K562 (cell line): ENCODE data around the gene LMNB1. TPM values are rescaled to one million over a fixed set of nuclear protein-coding genes. Genes with fewer than 3 reads are reported as not detected.

Source experiments
- CHD2 ChIP-seq: IDR thresholded peaks from 2 replicates; pipeline ENCODE4 v1.6.1; 2011; ENCODE audit warnings: low read depth, low read length
- CREM ChIP-seq: IDR thresholded peaks from 2 replicates; pipeline ENCODE4 v1.6.1; 2014; ENCODE audit warnings: antibody characterized with exemption, low read depth
- GABPB2 ChIP-seq: fragments of 250-450 bp; sonication (Bioruptor Pico); conservative IDR thresholded peaks from 2 replicates; pipeline ENCODE4 v1.5.1; 2021; ENCODE audit warnings: mild to moderate bottlenecking
- HDAC1 ChIP-seq, 2 experiments: fragments of 450-650 bp; IDR thresholded peaks; 2 replicates each; pipeline ENCODE4 v1.6.1; 2016 to 2017; ENCODE audit warnings: inconsistent platforms in 1 of 2, mild to moderate bottlenecking in 1 of 2, moderate library complexity in 1 of 2
- HDAC2 ChIP-seq: fragments of 450-650 bp; IDR thresholded peaks from 2 replicates; pipeline ENCODE4 v1.6.1; 2016; ENCODE audit warnings: mild to moderate bottlenecking
- HNRNPLL ChIP-seq: fragments of 200-400 bp; formaldehyde crosslinking; IDR thresholded peaks from 2 replicates; pipeline ENCODE4 v1.6.1; 2017; ENCODE audit warnings: low read length, low read depth, mild to moderate bottlenecking; ENCODE audit not compliant: poor library complexity, severe bottlenecking
- JUN ChIP-seq, 2 experiments: sonication (generic) in 1 of 2; formaldehyde crosslinking in 1 of 2; IDR thresholded peaks; 2 replicates each; pipeline versions ENCODE4 v1.6.1 to v1.8.0; 2012 to 2022; ENCODE audit warnings: borderline replicate concordance in 2 of 2, mild to moderate bottlenecking in 2 of 2, improper control_type of control experiment in 1 of 2, low read depth in 1 of 2, low read length in 1 of 2, missing genetic modification reagents in 1 of 2
- KAT7 ChIP-seq: sonication (generic); formaldehyde crosslinking; IDR thresholded peaks from 2 replicates; pipeline ENCODE4 v1.8.0; 2022; ENCODE audit warnings: missing genetic modification reagents, mild to moderate bottlenecking, borderline replicate concordance
- NR3C1 ChIP-seq: sonication (generic); formaldehyde crosslinking; IDR thresholded peaks from 2 replicates; pipeline ENCODE4 v1.8.1; 2022; ENCODE audit warnings: missing genetic modification reagents
- PHB2 ChIP-seq: fragments of 450-650 bp; IDR thresholded peaks from 2 replicates; pipeline ENCODE4 v1.6.1; 2017; ENCODE audit warnings: low read depth
- POLR2H ChIP-seq: IDR thresholded peaks from 2 replicates; pipeline ENCODE4 v1.6.1; 2016; ENCODE audit warnings: missing genetic modification characterization, low read depth, mild to moderate bottlenecking, control low read depth, missing compliant biosample characterization, moderate library complexity
- POU5F1 ChIP-seq: fragments of 150-350 bp; IDR thresholded peaks from 2 replicates; pipeline ENCODE4 v1.6.1; 2014; ENCODE audit warnings: borderline replicate concordance, low read length, low read depth, mild to moderate bottlenecking; ENCODE audit not compliant: partially characterized antibody
- PURB ChIP-seq: sonication (generic); formaldehyde crosslinking; IDR thresholded peaks from 2 replicates; pipeline ENCODE4 v1.9.0; 2021; ENCODE audit warnings: low read depth, mild to moderate bottlenecking, missing genetic modification reagents
- RBFOX2 ChIP-seq: fragments of 200-400 bp; formaldehyde crosslinking; IDR thresholded peaks from 2 replicates; pipeline ENCODE4 v1.6.1; 2017; ENCODE audit warnings: low read depth, mild to moderate bottlenecking, low read length, moderate library complexity
- RBM14 ChIP-seq: fragments of 200-400 bp; formaldehyde crosslinking; IDR thresholded peaks from 2 replicates; pipeline ENCODE4 v1.6.1; 2018; ENCODE audit warnings: low read depth, mild to moderate bottlenecking, low read length, moderate library complexity, borderline replicate concordance; ENCODE audit not compliant: insufficient read depth
- RFX7 ChIP-seq: fragments of 250-450 bp; sonication (Bioruptor Pico); IDR thresholded peaks from 2 replicates; pipeline ENCODE4 v1.5.1; 2021; ENCODE audit warnings: mild to moderate bottlenecking
- SREBF2 ChIP-seq: sonication (generic); formaldehyde crosslinking; IDR thresholded peaks from 2 replicates; pipeline ENCODE4 v1.4.0; 2020; ENCODE audit warnings: mild to moderate bottlenecking, missing genetic modification reagents
- SRF ChIP-seq, 2 experiments: fragments of 250-450, 450-650 bp in 1 of 2; sonication (Bioruptor Pico) in 1 of 2; sonication (generic) in 1 of 2; formaldehyde crosslinking; IDR thresholded peaks; 2 replicates each; pipeline versions ENCODE4 v1.5.0 to v1.5.1; 2020 to 2022; ENCODE audit warnings: mild to moderate bottlenecking in 1 of 2, missing genetic modification reagents in 1 of 2
- SUPT5H ChIP-seq: fragments of 450-650 bp; IDR thresholded peaks from 2 replicates; pipeline ENCODE4 v1.6.1; 2016
- YY1 ChIP-seq, 3 experiments: IDR thresholded peaks; 2 replicates each; pipeline ENCODE4 v1.6.1; 2011; ENCODE audit warnings: low read length in 2 of 3, mild to moderate bottlenecking in 2 of 3, moderate library complexity in 2 of 3, borderline replicate concordance in 1 of 3, control low read depth in 1 of 3, low read depth in 1 of 3; ENCODE audit not compliant: insufficient read depth in 3 of 3, insufficient replicate concordance in 2 of 3, control insufficient read depth in 1 of 3, insufficient read length in 1 of 3; ENCODE audit errors: extremely low read depth in 1 of 3
- ZNF644 ChIP-seq: fragments of 200-800 bp; sonication (Bioruptor generic); IDR thresholded peaks from 2 replicates; pipeline ENCODE4 v1.6.1; 2016; ENCODE audit warnings: low read depth, missing genetic modification characterization, missing compliant biosample characterization
- polyA plus RNA-seq, 8 experiments: library from polyadenylated mRNA; depleted of rRNA in 4 of 8; stranded (reverse) in 5 of 8; unstranded in 3 of 8; fragments of >200 nt; fragmentation: Nextera tagmentation in 2 of 8; fragmentation: Illumina TruSeq in 1 of 8; extraction: Ambion mirVana in 2 of 8; extraction: Trizol in 1 of 8; gene quantifications; 2 replicates each; pipeline versions ENCODE4 v1.2.1 to v1.2.3, GENCODE V29; 2011 to 2014; ENCODE audit warnings: inconsistent platforms in 1 of 8, missing spikeins in 1 of 8
- total RNA-seq, 7 experiments: library from RNA; depleted of rRNA in 6 of 7; stranded (reverse); fragments of >200 nt in 6 of 7; fragmentation: Illumina TruSeq in 2 of 7; extraction: Trizol in 2 of 7; gene quantifications; 2 replicates each; pipeline versions ENCODE4 v1.2.1 to v1.2.3, GENCODE V29; 2011 to 2021; ENCODE audit warnings: low replicate concordance in 1 of 7
- TF ChIP-seq, protein P1 (sequence below): fragments of 450-650 bp; IDR thresholded peaks from 2 replicates; pipeline ENCODE4 v1.6.1; 2016; ENCODE audit warnings: low read depth, mild to moderate bottlenecking, moderate library complexity
- TF ChIP-seq, protein P2 (sequence below): fragments of 450-650 bp; IDR thresholded peaks from 2 replicates; pipeline ENCODE4 v1.6.1; 2017; ENCODE audit warnings: antibody characterized with exemption, mild to moderate bottlenecking

Gene LMNB1
- total and polyA plus RNA-seq, 9 of the 15 experiments (the other 6 are each of a cell fraction or from before 2014, with no cell fraction given) = 2.8 to 190 (median 131) TPM

DNA sequence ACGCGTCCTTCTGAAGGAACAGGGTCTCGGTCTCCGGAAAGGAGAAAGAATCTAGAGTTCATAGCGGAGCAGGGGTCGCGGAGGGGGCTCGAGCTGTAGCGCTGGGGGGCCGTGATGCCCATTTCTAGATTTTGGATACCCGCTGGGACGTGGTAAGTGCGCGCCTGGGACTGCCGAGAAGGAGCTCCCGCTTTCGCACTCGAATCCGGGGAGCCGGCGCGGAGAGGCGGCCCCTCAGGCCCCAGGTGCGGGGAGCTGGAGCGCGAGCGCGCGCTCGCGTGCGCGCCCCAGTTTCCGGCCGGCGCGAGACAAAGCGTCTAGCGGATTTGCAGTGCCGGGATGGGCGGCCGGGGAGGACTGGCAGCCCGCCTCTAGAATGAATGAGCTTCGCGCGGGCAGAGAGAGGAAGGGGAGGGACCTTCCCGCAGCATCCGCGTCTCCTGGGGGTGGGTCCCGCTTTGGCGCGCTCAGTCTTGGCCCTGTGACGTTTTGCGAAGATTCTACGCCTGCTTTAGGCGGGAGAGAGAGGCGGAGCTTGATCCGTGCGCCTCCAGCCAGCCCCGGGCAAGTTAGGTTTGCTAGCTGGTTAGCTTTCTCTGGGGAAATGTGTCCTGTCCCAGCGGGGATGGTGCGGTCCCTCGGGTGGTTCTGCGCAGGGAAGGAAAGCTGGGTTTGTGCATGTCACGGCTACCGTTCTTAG, 1.2 kb downstream of the LMNB1 start (continued):
- peak; percentile 73 for TF ChIP-seq POLR2H (tag)
- TF ChIP-seq YY1 (IDR thresholded peaks at IDR 0.05; ENCODE audit: borderline replicate concordance in 1 of 3, control insufficient read depth in 1 of 3, extremely low read depth in 1 of 3, insufficient read depth in 3 of 3, insufficient read length in 1 of 3, insufficient replicate concordance in 2 of 3, low read depth in 1 of 3, low read length in 2 of 3) = peak in 2 of 3 experiments; percentile 65 to 70
- peak; percentile 89 for TF ChIP-seq SUPT5H
- TF ChIP-seq CREM = peak; percentile 95
- no peak for TF ChIP-seq PURB (CRISPR knock-in tag)
- TF ChIP-seq KAT7 (CRISPR knock-in tag) = peak; percentile 74; the same call in 1 of the 2 replicates
- peak; percentile 14; the same call in 1 of the 2 replicates for TF ChIP-seq CHD2
- peak; percentile 76 for TF ChIP-seq HNRNPLL
- TF ChIP-seq GABPB2 (CRISPR knock-in tag) = no peak
- TF ChIP-seq, protein P1, sequence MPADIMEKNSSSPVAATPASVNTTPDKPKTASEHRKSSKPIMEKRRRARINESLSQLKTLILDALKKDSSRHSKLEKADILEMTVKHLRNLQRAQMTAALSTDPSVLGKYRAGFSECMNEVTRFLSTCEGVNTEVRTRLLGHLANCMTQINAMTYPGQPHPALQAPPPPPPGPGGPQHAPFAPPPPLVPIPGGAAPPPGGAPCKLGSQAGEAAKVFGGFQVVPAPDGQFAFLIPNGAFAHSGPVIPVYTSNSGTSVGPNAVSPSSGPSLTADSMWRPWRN = no peak
- no peak for TF ChIP-seq HDAC2
- no peak for TF ChIP-seq POU5F1
- TF ChIP-seq ZNF644 (tag) = no peak
- TF ChIP-seq PHB2 = no peak
- peak; percentile 35; the same call in 1 of the 2 replicates for TF ChIP-seq JUN (IDR thresholded peaks at IDR 0.05; ENCODE audit: borderline replicate concordance, low read depth, low read length)
- 0 out of 2 replicates have a peak, but pooled peaks have one; percentile 17 for TF ChIP-seq JUN (CRISPR knock-in tag; IDR thresholded peaks at IDR 0.05; ENCODE audit: borderline replicate concordance)
- peak; percentile 89 for TF ChIP-seq RBFOX2
- no peak for TF ChIP-seq NR3C1 (CRISPR knock-in tag)
- peak in 1 of 2 experiments; percentile 79; a peak in 2 of 4 replicates for TF ChIP-seq SRF (CRISPR knock-in tag; IDR thresholded peaks at IDR 0.05)
- TF ChIP-seq HDAC1 (IDR thresholded peaks at IDR 0.05) = peak in 1 of 2 experiments; percentile 63; a peak in 2 of 4 replicates
- no peak for TF ChIP-seq RFX7
- no peak for TF ChIP-seq SREBF2 (CRISPR knock-in tag)
- TF ChIP-seq RBM14 = 0 out of 2 replicates have a peak, but pooled peaks have one; percentile 47
- TF ChIP-seq, protein P2, sequence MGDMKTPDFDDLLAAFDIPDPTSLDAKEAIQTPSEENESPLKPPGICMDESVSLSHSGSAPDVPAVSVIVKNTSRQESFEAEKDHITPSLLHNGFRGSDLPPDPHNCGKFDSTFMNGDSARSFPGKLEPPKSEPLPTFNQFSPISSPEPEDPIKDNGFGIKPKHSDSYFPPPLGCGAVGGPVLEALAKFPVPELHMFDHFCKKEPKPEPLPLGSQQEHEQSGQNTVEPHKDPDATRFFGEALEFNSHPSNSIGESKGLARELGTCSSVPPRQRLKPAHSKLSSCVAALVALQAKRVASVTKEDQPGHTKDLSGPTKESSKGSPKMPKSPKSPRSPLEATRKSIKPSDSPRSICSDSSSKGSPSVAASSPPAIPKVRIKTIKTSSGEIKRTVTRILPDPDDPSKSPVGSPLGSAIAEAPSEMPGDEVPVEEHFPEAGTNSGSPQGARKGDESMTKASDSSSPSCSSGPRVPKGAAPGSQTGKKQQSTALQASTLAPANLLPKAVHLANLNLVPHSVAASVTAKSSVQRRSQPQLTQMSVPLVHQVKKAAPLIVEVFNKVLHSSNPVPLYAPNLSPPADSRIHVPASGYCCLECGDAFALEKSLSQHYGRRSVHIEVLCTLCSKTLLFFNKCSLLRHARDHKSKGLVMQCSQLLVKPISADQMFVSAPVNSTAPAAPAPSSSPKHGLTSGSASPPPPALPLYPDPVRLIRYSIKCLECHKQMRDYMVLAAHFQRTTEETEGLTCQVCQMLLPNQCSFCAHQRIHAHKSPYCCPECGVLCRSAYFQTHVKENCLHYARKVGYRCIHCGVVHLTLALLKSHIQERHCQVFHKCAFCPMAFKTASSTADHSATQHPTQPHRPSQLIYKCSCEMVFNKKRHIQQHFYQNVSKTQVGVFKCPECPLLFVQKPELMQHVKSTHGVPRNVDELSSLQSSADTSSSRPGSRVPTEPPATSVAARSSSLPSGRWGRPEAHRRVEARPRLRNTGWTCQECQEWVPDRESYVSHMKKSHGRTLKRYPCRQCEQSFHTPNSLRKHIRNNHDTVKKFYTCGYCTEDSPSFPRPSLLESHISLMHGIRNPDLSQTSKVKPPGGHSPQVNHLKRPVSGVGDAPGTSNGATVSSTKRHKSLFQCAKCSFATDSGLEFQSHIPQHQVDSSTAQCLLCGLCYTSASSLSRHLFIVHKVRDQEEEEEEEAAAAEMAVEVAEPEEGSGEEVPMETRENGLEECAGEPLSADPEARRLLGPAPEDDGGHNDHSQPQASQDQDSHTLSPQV = no peak
